GM23338 (cell line): ENCODE measurements around the gene SPRR2E. TPM values are rescaled to one million over a fixed set of nuclear protein-coding genes. Genes with fewer than 3 reads are reported as not detected.

Experiments used
- ATAC-seq: fragments of 200-7000 bp; cut with Tn5 transposase; 3 replicates; pipeline ENCODE4 v1.9.1; 2020
- DNase-seq: peaks from one replicate; pipeline ENCODE4 v3.0.0-alpha.2; 2015; ENCODE audit warnings: low spot score
- H2AFZ ChIP-seq: fragments of 200-600 bp; sonication (generic); 2 replicates; pipeline ENCODE4 v1.8.0; 2016; ENCODE audit warnings: antibody characterized with exemption, mild to moderate bottlenecking, moderate library complexity
- H3F3A ChIP-seq: fragments of 200-600 bp; sonication (generic); replicated peaks from 2 replicates; pipeline ENCODE4 v1.8.0; 2017; ENCODE audit warnings: antibody characterized with exemption, mixed run types, low read depth
- H3K27ac ChIP-seq: fragments of 200-600 bp; sonication (generic); 2 replicates; pipeline ENCODE4 v1.6.1; 2016; ENCODE audit warnings: low read depth
- H3K27me3 ChIP-seq: fragments of 200-600 bp; sonication (generic); 2 replicates; pipeline ENCODE4 v1.8.0; 2016; ENCODE audit warnings: mild to moderate bottlenecking, mixed run types, moderate library complexity; ENCODE audit not compliant: insufficient read depth
- H3K36me3 ChIP-seq: fragments of 200-600 bp; sonication (generic); 2 replicates; pipeline ENCODE4 v1.8.0; 2016; ENCODE audit warnings: mild to moderate bottlenecking; ENCODE audit not compliant: insufficient read depth
- H3K4me1 ChIP-seq: fragments of 200-600 bp; sonication (generic); 2 replicates; pipeline ENCODE4 v1.8.0; 2016; ENCODE audit warnings: mild to moderate bottlenecking, moderate library complexity; ENCODE audit not compliant: insufficient read depth
- H3K4me2 ChIP-seq: fragments of 200-600 bp; sonication (generic); 2 replicates; pipeline ENCODE4 v1.7.1; 2017; ENCODE audit warnings: mixed run types
- H3K4me3 ChIP-seq: fragments of 200-600 bp; sonication (generic); 2 replicates; pipeline ENCODE4 v1.6.1; 2016; ENCODE audit warnings: mixed run types
- H3K79me2 ChIP-seq: fragments of 200-600 bp; sonication (generic); replicated peaks from 2 replicates; pipeline ENCODE4 v1.8.0; 2017; ENCODE audit warnings: mild to moderate bottlenecking; ENCODE audit not compliant: insufficient read depth
- H3K9me2 ChIP-seq: fragments of 200-600 bp; sonication (generic); 2 replicates; pipeline ENCODE4 v1.8.0; 2017; ENCODE audit not compliant: insufficient read depth
- H4K20me1 ChIP-seq: fragments of 200-600 bp; sonication (generic); replicated peaks from 2 replicates; pipeline ENCODE4 v1.8.0; 2017; ENCODE audit warnings: mild to moderate bottlenecking; ENCODE audit not compliant: insufficient read depth
- H3K27ac Mint-ChIP-seq: 2 replicates; pipeline ENCODE4 v1.8.0; 2020; ENCODE audit warnings: inconsistent platforms, mild to moderate bottlenecking, moderate library complexity, mixed read lengths
- H3K27me3 Mint-ChIP-seq: 3 replicates; pipeline ENCODE4 v1.8.0; 2022; ENCODE audit warnings: low read depth, mild to moderate bottlenecking, moderate library complexity, mixed read lengths, inconsistent platforms; ENCODE audit not compliant: insufficient read depth, poor library complexity
- H3K36me3 Mint-ChIP-seq: 3 replicates; pipeline ENCODE4 v1.8.0; 2021; ENCODE audit warnings: low read depth, mild to moderate bottlenecking, inconsistent platforms, moderate library complexity, mixed read lengths
- H3K4me1 Mint-ChIP-seq: 3 replicates; pipeline ENCODE4 v1.8.0; 2020; ENCODE audit warnings: mild to moderate bottlenecking, inconsistent platforms, mixed read lengths
- H3K4me3 Mint-ChIP-seq: 3 replicates; pipeline ENCODE4 v1.8.0; 2021; ENCODE audit warnings: moderate library complexity, mild to moderate bottlenecking, inconsistent platforms, mixed read lengths
- H3K9me3 Mint-ChIP-seq: 3 replicates; pipeline ENCODE4 v1.8.0; 2020; ENCODE audit warnings: moderate library complexity, mild to moderate bottlenecking, inconsistent platforms, mixed read lengths
- CREB1 ChIP-seq: fragments of 250-450 bp; sonication (Bioruptor Pico); IDR thresholded peaks from 2 replicates; pipeline ENCODE4 v1.5.0; 2020; ENCODE audit warnings: low read depth, mild to moderate bottlenecking, moderate library complexity
- EZH2 ChIP-seq: fragments of 200-600 bp; sonication (generic); IDR thresholded peaks from one replicate; pipeline ENCODE4 v1.8.0; 2017; ENCODE audit warnings: antibody characterized with exemption, mild to moderate bottlenecking, low read depth; ENCODE audit not compliant: unreplicated experiment
- EZH2phosphoT487 ChIP-seq: fragments of 200-600 bp; sonication (generic); IDR thresholded peaks from one replicate; pipeline ENCODE4 v1.8.1; 2018; ENCODE audit warnings: antibody characterized with exemption; ENCODE audit not compliant: unreplicated experiment
- JUNB ChIP-seq: IDR thresholded peaks from one replicate; pipeline ENCODE4 v1.6.1; 2016; ENCODE audit warnings: antibody characterized with exemption; ENCODE audit not compliant: unreplicated experiment
- NANOG ChIP-seq: IDR thresholded peaks from 2 replicates; pipeline ENCODE4 v1.6.1; 2016; ENCODE audit warnings: antibody characterized with exemption, borderline replicate concordance
- POLR2AphosphoS5 ChIP-seq: IDR thresholded peaks from 2 replicates; pipeline ENCODE4 v1.6.1; 2016; ENCODE audit warnings: antibody characterized with exemption, low read depth
- ZNF114 ChIP-seq: fragments of 250-450 bp; sonication (Bioruptor Pico); IDR thresholded peaks from 2 replicates; pipeline ENCODE4 v1.5.0; 2020; ENCODE audit warnings: mild to moderate bottlenecking, moderate library complexity
- polyA plus RNA-seq: library from polyadenylated mRNA; unstranded; fragments of >200 nt; fragmentation: Nextera tagmentation; extraction: Ambion mirVana; gene quantifications from 2 replicates; pipeline ENCODE4 v1.2.1, GENCODE V29; 2016
- total RNA-seq: library from RNA; depleted of rRNA; stranded (reverse); fragments of >200 nt; shearing (Covaris generic); gene quantifications from 2 replicates; pipeline ENCODE4 v1.2.3, GENCODE V29; 2014
- TF ChIP-seq, protein P1 (sequence below): fragments of 250-450 bp; sonication (Bioruptor Pico); IDR thresholded peaks from 2 replicates; pipeline ENCODE4 v1.5.0; 2020; ENCODE audit warnings: mild to moderate bottlenecking, moderate library complexity
- TF ChIP-seq, protein P2 (sequence below): IDR thresholded peaks from 2 replicates; pipeline ENCODE4 v1.6.1; 2016; ENCODE audit warnings: antibody characterized with exemption
- TF ChIP-seq, protein P3 (sequence below), 2 experiments: fragments of 200-600 bp in 1 of 2; sonication (generic) in 1 of 2; conservative IDR thresholded peaks; 2 replicates each; pipeline versions ENCODE4 v1.5.1 to v1.6.1; 2016 to 2017; ENCODE audit warnings: antibody characterized with exemption in 2 of 2, low read depth in 2 of 2, mild to moderate bottlenecking in 2 of 2, moderate library complexity in 1 of 2

The SPRR2E gene
- total and polyA plus RNA-seq, 2 experiments from 2014 or later = not detected

DNA sequence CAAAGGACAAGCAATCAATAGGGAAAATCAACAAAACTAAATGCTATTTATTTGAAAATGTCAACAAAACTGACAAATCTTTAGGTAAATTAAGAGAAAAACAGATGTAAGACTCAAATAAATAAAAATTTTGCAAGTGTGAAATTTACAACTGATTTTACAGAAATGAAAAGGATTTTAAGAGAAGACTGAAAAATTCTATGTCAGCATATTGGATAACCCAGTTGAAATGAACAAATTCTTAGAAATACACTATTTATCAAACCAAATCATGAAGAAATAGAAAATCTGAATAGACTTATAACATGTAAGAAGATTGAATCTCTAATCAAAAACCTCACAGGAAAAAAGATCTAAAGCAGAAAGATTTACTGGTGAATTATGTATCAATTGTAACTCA, 26.6 kb upstream of the SPRR2E start (continued):
- TF ChIP-seq, protein P1, sequence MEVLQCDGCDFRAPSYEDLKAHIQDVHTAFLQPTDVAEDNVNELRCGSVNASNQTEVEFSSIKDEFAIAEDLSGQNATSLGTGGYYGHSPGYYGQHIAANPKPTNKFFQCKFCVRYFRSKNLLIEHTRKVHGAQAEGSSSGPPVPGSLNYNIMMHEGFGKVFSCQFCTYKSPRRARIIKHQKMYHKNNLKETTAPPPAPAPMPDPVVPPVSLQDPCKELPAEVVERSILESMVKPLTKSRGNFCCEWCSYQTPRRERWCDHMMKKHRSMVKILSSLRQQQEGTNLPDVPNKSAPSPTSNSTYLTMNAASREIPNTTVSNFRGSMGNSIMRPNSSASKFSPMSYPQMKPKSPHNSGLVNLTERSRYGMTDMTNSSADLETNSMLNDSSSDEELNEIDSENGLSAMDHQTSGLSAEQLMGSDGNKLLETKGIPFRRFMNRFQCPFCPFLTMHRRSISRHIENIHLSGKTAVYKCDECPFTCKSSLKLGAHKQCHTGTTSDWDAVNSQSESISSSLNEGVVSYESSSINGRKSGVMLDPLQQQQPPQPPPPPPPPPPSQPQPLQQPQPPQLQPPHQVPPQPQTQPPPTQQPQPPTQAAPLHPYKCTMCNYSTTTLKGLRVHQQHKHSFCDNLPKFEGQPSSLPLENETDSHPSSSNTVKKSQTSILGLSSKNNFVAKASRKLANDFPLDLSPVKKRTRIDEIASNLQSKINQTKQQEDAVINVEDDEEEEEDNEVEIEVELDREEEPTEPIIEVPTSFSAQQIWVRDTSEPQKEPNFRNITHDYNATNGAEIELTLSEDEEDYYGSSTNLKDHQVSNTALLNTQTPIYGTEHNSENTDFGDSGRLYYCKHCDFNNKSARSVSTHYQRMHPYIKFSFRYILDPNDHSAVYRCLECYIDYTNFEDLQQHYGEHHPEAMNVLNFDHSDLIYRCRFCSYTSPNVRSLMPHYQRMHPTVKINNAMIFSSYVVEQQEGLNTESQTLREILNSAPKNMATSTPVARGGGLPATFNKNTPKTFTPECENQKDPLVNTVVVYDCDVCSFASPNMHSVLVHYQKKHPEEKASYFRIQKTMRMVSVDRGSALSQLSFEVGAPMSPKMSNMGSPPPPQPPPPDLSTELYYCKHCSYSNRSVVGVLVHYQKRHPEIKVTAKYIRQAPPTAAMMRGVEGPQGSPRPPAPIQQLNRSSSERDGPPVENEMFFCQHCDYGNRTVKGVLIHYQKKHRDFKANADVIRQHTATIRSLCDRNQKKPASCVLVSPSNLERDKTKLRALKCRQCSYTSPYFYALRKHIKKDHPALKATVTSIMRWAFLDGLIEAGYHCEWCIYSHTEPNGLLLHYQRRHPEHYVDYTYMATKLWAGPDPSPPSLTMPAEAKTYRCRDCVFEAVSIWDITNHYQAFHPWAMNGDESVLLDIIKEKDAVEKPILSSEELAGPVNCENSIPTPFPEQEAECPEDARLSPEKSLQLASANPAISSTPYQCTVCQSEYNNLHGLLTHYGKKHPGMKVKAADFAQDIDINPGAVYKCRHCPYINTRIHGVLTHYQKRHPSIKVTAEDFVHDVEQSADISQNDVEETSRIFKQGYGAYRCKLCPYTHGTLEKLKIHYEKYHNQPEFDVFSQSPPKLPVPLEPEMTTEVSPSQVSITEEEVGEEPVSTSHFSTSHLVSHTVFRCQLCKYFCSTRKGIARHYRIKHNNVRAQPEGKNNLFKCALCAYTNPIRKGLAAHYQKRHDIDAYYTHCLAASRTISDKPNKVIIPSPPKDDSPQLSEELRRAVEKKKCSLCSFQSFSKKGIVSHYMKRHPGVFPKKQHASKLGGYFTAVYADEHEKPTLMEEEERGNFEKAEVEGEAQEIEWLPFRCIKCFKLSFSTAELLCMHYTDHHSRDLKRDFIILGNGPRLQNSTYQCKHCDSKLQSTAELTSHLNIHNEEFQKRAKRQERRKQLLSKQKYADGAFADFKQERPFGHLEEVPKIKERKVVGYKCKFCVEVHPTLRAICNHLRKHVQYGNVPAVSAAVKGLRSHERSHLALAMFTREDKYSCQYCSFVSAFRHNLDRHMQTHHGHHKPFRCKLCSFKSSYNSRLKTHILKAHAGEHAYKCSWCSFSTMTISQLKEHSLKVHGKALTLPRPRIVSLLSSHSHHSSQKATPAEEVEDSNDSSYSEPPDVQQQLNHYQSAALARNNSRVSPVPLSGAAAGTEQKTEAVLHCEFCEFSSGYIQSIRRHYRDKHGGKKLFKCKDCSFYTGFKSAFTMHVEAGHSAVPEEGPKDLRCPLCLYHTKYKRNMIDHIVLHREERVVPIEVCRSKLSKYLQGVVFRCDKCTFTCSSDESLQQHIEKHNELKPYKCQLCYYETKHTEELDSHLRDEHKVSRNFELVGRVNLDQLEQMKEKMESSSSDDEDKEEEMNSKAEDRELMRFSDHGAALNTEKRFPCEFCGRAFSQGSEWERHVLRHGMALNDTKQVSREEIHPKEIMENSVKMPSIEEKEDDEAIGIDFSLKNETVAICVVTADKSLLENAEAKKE (CRISPR knock-in tag) = no peak
- no peak for TF ChIP-seq JUNB
- no peak for TF ChIP-seq POLR2AphosphoS5
- TF ChIP-seq, protein P2, sequence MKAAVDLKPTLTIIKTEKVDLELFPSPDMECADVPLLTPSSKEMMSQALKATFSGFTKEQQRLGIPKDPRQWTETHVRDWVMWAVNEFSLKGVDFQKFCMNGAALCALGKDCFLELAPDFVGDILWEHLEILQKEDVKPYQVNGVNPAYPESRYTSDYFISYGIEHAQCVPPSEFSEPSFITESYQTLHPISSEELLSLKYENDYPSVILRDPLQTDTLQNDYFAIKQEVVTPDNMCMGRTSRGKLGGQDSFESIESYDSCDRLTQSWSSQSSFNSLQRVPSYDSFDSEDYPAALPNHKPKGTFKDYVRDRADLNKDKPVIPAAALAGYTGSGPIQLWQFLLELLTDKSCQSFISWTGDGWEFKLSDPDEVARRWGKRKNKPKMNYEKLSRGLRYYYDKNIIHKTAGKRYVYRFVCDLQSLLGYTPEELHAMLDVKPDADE = no peak
- no peak for TF ChIP-seq ZNF114
- no peak for TF ChIP-seq EZH2phosphoT487
- TF ChIP-seq CREB1 (CRISPR knock-in tag) = no peak
- TF ChIP-seq NANOG = no peak

DNA sequence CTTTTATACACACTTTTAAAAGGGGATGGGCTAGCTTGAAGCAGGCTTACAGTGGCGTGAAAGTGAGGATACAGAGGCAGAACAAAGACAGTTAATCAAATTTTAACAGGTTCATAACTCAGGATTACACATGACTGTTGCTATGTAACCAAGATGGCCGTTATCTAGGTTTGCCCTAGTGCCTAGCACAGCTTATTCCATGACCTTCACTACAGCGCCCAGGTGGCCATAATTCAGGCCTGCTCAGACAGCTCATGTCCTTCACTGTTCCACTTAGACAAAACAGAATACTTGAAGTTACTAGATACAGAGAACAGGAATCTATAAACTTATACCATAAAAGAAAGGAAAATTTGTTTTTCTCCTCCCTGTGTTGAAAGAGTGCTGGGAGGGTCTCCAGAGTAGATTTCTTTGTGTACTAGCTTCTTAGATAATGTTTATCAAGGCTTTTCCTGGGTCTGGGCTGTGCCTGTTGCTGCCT, 25.2 kb upstream of the SPRR2E start:
- Histone ChIP-seq H3K36me3 (no peaks in the 10 kb centered on the region), H2AFZ (peak overlapping the region; percentile 44), H3F3A (0 out of 2 replicates have a peak, but pooled peaks cover 3% of the 10 kb centered on the region), H3K27ac (no peak overlapping the region), H3K27me3 (no peaks in the 10 kb centered on the region), H3K9me2 (no peaks in the 10 kb centered on the region), H3K4me1 (peaks cover 6% of the 10 kb centered on the region; the same call in 1 of the 2 replicates), H3K79me2 (no peaks in the 10 kb centered on the region), H4K20me1 (no peaks in the 10 kb centered on the region), H3K4me3 (no peak overlapping the region), H3K4me2 (no peak overlapping the region)
- ATAC-seq (no peak), DNase-seq (no peak)
- Mint-ChIP-seq H3K4me3 (no peak overlapping the region), H3K4me1 (peaks cover 36% of the 10 kb centered on the region), H3K27me3 (peaks cover 2% of the 10 kb centered on the region), H3K9me3 (peaks cover 21% of the 10 kb centered on the region), H3K36me3 (peaks cover 10% of the 10 kb centered on the region), H3K27ac (no peak overlapping the region)
- TF ChIP-seq EZH2 = no peak
- no peak for TF ChIP-seq POLR2AphosphoS5
- TF ChIP-seq ZNF114 = no peak
- no peak for TF ChIP-seq NANOG
- TF ChIP-seq, protein P3, sequence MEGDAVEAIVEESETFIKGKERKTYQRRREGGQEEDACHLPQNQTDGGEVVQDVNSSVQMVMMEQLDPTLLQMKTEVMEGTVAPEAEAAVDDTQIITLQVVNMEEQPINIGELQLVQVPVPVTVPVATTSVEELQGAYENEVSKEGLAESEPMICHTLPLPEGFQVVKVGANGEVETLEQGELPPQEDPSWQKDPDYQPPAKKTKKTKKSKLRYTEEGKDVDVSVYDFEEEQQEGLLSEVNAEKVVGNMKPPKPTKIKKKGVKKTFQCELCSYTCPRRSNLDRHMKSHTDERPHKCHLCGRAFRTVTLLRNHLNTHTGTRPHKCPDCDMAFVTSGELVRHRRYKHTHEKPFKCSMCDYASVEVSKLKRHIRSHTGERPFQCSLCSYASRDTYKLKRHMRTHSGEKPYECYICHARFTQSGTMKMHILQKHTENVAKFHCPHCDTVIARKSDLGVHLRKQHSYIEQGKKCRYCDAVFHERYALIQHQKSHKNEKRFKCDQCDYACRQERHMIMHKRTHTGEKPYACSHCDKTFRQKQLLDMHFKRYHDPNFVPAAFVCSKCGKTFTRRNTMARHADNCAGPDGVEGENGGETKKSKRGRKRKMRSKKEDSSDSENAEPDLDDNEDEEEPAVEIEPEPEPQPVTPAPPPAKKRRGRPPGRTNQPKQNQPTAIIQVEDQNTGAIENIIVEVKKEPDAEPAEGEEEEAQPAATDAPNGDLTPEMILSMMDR (conservative IDR thresholded peaks at IDR 0.05; ENCODE audit: low read depth in 2 of 2) = no peak
